Dermis microvascular lymphatic vessel endothelial cell (primary cell): Measurements from ENCODE around the gene HOXA3. TPM values are rescaled to one million over a fixed set of nuclear protein-coding genes. Genes with fewer than 3 reads are reported as not detected.
A peak's percentile ranks its signal among the peaks of the same experiment; 100 is the strongest.

ENCODE experiments used
- DNase-seq, 2 donors: peaks; one replicate each; pipeline versions ENCODE4 v3.0.0 to v3.0.0-alpha.2; 2010; ENCODE audit warnings: low read depth in 2 of 2
- total RNA-seq: library from RNA; depleted of rRNA; stranded (reverse); fragments of >200 nt; gene quantifications from 2 replicates; pipeline ENCODE4 v1.2.1, GENCODE V29; 2014

Gene HOXA3
- total RNA-seq, 1 donor from 2014 or later = 3.0 TPM

- DNase-seq = no peak
Observed at GRCh38 chr7:27116962-27117886, 35.2 kb downstream of the HOXA3 start.

- DNase-seq = no peak
Observed at GRCh38 chr7:27116031-27116961, 36.1 kb downstream of the HOXA3 start.

GRCh38 chr7:27115221-27116026 is 37.0 kb downstream of the HOXA3 start:
- DNase-seq = no peak

GRCh38 chr7:27114881-27115220 is 37.5 kb downstream of the HOXA3 start:
- DNase-seq = no peak

GRCh38 chr7:27113991-27114769 is 38.2 kb downstream of the HOXA3 start:
- peak in 1 of 2 donors; percentile 54 for DNase-seq

GRCh38 chr7:27112955-27113949 is 39.1 kb downstream of the HOXA3 start:
- DNase-seq = peak in 1 of 2 donors; percentile 94

- peak in 1 of 2 donors; percentile 50 for DNase-seq
Observed at GRCh38 chr7:27112361-27112760, 40.0 kb downstream of the HOXA3 start.

- DNase-seq = no peak
Observed at GRCh38 chr7:27111751-27112277, 40.6 kb downstream of the HOXA3 start.

- DNase-seq = peak in 1 of 2 donors; percentile 78
Observed at GRCh38 chr7:27111042-27111750, 41.2 kb downstream of the HOXA3 start.

- DNase-seq = no peak
Observed at GRCh38 chr7:27110186-27111031, 42.0 kb downstream of the HOXA3 start.

GRCh38 chr7:27109466-27110185 is 42.8 kb downstream of the HOXA3 start:
- DNase-seq = no peak

GRCh38 chr7:27108390-27109127 is 43.8 kb downstream of the HOXA3 start:
- DNase-seq = peak in 1 of 2 donors; percentile 77

GRCh38 chr7:27107391-27108381 is 44.7 kb downstream of the HOXA3 start:
- DNase-seq = peak in 1 of 2 donors; percentile 39

- DNase-seq = no peak
Observed at GRCh38 chr7:27106901-27107240, 45.5 kb downstream of the HOXA3 start.
